Measurements from ENCODE around the gene CNTNAP2.

The CNTNAP2 gene

GRCh38 chr7:147857152-147858140 is 1740.8 kb downstream of the CNTNAP2 start:
- no peak for DNase-seq (ENCODE audit: extremely low read depth, low read depth)
- TF ChIP-seq, protein P1, sequence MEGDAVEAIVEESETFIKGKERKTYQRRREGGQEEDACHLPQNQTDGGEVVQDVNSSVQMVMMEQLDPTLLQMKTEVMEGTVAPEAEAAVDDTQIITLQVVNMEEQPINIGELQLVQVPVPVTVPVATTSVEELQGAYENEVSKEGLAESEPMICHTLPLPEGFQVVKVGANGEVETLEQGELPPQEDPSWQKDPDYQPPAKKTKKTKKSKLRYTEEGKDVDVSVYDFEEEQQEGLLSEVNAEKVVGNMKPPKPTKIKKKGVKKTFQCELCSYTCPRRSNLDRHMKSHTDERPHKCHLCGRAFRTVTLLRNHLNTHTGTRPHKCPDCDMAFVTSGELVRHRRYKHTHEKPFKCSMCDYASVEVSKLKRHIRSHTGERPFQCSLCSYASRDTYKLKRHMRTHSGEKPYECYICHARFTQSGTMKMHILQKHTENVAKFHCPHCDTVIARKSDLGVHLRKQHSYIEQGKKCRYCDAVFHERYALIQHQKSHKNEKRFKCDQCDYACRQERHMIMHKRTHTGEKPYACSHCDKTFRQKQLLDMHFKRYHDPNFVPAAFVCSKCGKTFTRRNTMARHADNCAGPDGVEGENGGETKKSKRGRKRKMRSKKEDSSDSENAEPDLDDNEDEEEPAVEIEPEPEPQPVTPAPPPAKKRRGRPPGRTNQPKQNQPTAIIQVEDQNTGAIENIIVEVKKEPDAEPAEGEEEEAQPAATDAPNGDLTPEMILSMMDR (IDR thresholded peaks at IDR 0.05; ENCODE audit: low read depth, low read length, missing control alignments): no peak
- no peak overlapping the region for H3K4me3 ChIP-seq (replicated peaks; ENCODE audit: low read depth, low read length)

DNA sequence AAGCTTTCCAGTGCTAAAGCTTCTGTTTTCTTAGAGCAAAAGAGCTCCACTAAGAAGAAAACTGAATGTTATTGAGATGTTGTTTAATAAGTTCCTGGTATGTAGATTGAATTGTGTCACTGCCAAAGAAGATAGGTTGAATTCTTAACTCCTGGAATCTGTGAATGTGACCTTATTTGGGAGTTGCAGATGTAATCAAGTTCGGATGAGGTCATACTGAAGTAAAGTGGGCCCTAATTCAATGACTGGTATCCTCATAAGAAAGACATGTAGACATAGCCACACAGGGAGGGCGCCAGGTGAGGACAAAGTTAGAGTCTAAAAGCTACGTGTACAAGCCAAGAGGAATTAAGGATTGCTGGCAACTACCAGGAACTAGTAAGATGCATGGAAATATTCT is 1741.8 kb downstream of the CNTNAP2 start:
- H3K4me3 ChIP-seq (replicated peaks; ENCODE audit: low read depth, low read length): no peak overlapping the region
- TF ChIP-seq, protein P1 (IDR thresholded peaks at IDR 0.05; ENCODE audit: low read depth, low read length, missing control alignments): no peak
- DNase-seq (ENCODE audit: extremely low read depth, low read depth): no peak

DNA sequence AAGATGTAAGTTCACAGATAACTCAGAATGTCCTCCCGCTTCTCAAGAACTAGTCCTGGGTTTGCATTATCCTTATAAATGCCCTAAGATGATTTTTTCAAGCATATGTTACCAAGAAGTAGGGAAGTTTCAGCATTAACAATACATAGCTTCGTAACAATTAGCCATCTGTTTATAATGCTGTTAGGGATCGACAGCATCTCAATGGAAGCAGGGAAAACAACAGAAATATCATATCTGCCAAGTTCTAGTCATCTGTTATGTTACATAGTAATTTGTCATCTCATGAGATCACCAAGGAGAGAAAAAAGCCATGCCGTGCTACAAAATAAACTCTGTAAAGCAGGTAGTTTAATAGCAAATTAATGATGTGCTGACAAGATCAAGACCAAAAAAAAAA is 1742.4 kb downstream of the CNTNAP2 start:
- no peak for DNase-seq (ENCODE audit: extremely low read depth, low read depth)
- TF ChIP-seq, protein P1 (IDR thresholded peaks at IDR 0.05; ENCODE audit: low read depth, low read length, missing control alignments): no peak
- H3K4me3 ChIP-seq (replicated peaks; ENCODE audit: low read depth, low read length): no peak overlapping the region

DNA sequence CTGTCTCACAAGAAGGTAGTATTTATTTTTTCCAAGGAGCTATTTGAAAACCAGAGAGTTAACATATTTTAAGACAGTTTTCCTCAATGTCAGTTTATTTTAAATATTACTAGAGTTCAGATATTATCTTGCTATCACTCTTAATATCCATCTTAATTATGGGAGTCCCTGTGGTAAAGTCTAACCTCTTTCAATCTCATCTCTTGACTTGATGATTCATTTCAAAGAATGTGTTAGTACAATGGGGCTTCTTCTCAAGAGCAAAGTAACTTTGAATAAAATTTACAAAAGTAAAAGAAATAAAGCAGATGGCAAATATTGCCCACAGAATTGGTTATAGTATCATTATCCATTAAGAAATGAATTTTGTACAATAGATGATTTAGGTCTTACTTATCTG is 1742.9 kb downstream of the CNTNAP2 start:
- DNase-seq (ENCODE audit: extremely low read depth, low read depth): no peak
- TF ChIP-seq, protein P1 (IDR thresholded peaks at IDR 0.05; ENCODE audit: low read depth, low read length, missing control alignments): no peak
- no peak overlapping the region for H3K4me3 ChIP-seq (replicated peaks; ENCODE audit: low read depth, low read length)

DNA sequence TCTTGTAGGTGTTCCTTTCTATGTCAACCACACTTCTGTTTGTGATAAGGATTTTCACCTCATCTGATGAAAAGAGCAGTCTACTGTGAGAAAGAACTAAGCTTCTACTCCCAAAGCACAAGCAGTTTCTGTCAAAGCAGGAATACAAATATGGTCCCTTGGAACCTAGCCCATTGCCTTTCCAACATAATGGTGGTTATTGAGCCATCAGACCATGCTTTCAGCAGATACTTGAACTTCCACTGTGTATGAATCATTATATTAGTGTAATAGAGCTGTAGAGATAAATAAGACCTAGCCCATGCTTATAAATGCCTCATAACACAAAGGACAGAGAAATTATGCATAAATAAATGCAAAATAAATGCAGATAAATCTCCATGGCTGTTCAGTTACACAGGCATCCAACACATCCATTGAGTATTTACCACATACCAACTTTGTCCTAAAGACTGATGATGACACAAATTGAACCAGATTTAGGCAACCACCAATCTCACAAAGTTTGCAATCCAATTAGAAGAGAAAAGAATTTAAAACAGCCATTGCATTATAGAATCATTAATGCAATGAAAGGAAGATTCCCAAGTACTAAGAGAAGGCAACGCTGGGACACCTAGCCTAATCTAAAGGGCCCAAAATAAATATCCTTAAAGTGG is 1744.6 kb downstream of the CNTNAP2 start:
- H3K4me3 ChIP-seq (replicated peaks; ENCODE audit: low read depth, low read length): no peak overlapping the region
- TF ChIP-seq, protein P1 (IDR thresholded peaks at IDR 0.05; ENCODE audit: low read depth, low read length, missing control alignments): no peak
- DNase-seq (ENCODE audit: extremely low read depth, low read depth): no peak

GRCh38 chr7:147861945-147862344 is 1745.3 kb downstream of the CNTNAP2 start:
- H3K4me3 ChIP-seq (replicated peaks; ENCODE audit: low read depth, low read length): no peak overlapping the region
- TF ChIP-seq, protein P1 (IDR thresholded peaks at IDR 0.05; ENCODE audit: low read depth, low read length, missing control alignments): no peak

More at GRCh38 chr7:147861945-147862344, 1745.3 kb downstream of the CNTNAP2 start:
- DNase-seq (ENCODE audit: extremely low read depth, low read depth): no peak
